Left lobe of liver (tissue), 2 donors: Measurements from ENCODE around the gene SAXO1. TPM values are rescaled to one million over a fixed set of nuclear protein-coding genes. Genes with fewer than 3 reads are reported as not detected.

Source experiments
- ATAC-seq: fragments of 200-7000 bp; cut with Tn5 transposase; one replicate; pipeline ENCODE4 v1.9.1; 2020; ENCODE audit warnings: mild to moderate bottlenecking, moderate library complexity
- DNase-seq: peaks from one replicate; pipeline ENCODE4 v3.0.0-alpha.2; 2020; ENCODE audit warnings: low spot score
- total RNA-seq: library from RNA; stranded (reverse); gene quantifications from one replicate; pipeline ENCODE4 v1.2.1, GENCODE V29; 2021
- donor health status: DM: no; HTN: no; CAD: no; lungs with moderate emphysema.
- donor health status: DM: no; HTN: yes; CAD: no.

Gene SAXO1
- total RNA-seq, 1 donor from 2014 or later: not detected

- DNase-seq: no peak
- ATAC-seq: no peak
Measured at GRCh38 chr9:18888290-18888689, 144.7 kb downstream of the SAXO1 start.

- ATAC-seq: no peak
- DNase-seq: no peak
Measured at GRCh38 chr9:18887546-18887945, 145.5 kb downstream of the SAXO1 start.

GRCh38 chr9:18881758-18882157, 151.3 kb downstream of the SAXO1 start:
- DNase-seq (no peak), ATAC-seq (no peak)

- no peak for DNase-seq
- ATAC-seq: no peak
Measured at GRCh38 chr9:18877984-18878383, 155.0 kb downstream of the SAXO1 start.

Other genes starting within 250 kb of the SAXO1 start
- 35.9 TPM for gene RRAGA, start 16.2 kb upstream of the SAXO1 start, total RNA-seq
- 2.6 TPM for gene HAUS6, start 69.7 kb upstream of the SAXO1 start, total RNA-seq
- gene PLIN2, start 94.3 kb upstream of the SAXO1 start, total RNA-seq: 281 TPM
- gene DENND4C, start 197.5 kb upstream of the SAXO1 start, total RNA-seq: 17.1 TPM